CD4-positive, alpha-beta T cell treated with Interleukin-17A for 1 hour (primary cell): ENCODE results near the gene PHLPP2.
"Not testable (repeated sequence)": the region's sequence is repeated elsewhere in the genome, so short reads cannot be mapped to it uniquely, and the experiment has no call there.

ENCODE experiments used
- DNase-seq: peaks from one replicate; pipeline ENCODE4 v3.0.0-alpha.2; 2020

The PHLPP2 gene

DNA sequence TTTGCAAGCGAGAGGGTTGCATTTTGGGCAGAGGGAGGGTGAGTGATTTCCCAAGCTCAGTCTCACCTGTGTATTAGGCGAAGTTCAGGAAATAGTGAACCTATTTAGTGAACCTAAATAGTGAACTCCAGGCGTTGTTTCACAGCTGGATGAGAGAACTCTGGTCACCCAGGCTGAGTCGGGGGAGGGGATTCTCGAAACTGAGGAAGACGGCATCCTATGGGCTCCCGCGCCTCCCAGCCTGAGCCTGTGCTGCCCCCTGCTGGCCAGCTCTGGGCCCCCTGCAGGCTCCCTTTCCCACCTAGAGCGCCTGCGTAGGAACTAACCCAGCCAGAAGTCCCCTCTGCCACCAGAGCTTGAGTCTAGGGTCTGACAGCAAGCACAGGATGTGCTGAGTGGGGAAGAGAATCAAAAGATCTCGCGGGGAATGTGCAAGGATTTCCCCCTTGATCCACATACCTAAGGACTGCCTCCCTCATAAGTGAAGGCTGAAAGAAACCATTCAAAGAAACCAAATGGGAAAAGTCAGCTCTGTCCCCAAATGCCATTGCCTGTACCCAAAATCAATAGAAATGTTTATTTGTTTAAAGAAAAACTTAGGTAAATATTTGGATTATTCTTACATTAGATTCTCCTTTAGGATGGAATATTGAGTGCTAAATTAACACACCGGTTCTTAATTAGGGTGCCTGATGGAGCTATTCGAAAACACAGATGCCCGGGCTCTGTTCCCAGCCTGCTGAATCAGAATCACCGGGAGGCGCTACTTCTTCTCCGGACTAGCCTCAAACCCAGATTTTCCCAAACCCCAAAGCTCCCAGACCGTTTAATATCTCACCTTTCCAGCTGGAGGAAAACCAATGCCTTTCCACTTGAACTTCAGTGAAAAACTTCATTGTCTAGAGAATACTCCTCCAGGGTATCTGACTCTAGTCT, 113.3 kb downstream of the PHLPP2 start:
- peak; percentile 74 for DNase-seq

GRCh38 chr16:71610447-71610846, 114.1 kb downstream of the PHLPP2 start:
- DNase-seq, result no peak

DNA sequence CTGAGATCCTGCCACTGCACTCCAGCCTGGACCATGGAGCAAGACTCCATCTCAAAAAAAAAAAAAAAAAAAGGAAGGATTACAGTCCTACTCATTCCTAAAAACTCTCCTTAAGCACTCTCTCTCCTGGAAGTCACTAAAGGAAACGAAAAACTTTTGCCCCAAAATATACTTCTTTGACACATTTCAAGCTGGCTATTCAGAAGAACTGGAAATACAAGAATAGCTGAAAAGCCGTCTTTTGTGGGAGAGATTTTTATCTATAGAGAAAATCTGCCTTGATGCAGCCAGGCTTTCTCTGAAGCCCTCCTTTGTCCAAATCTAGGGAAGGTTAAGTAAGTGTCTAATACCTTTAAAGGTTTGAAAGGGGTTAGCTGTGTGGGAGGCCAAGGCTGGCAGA, 115.4 kb downstream of the PHLPP2 start:
- DNase-seq, result no peak

DNA sequence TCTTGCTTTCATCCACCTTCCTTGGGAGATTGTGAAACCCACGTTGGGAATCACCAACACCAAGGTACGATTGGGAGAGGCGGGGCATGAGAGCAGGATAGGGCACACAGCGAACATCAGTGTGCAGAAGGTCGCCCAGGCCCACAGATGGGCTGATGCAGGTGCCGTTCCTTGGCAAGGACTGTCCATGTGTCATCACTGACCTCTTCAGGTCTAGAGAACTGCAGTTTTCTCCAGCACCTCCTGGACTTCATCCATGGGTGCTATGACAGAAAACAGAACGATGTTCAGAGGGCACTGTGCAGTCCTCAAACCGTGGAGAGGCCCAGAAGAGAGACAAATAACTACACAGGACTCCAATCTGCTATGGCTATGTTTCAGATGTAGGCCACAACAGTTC, 123.7 kb downstream of the PHLPP2 start:
- no peak for DNase-seq

GRCh38 chr16:71598426-71598825, 126.1 kb downstream of the PHLPP2 start:
- DNase-seq, result not testable (repeated sequence)

- not testable (repeated sequence) for DNase-seq
These were observed 129.1 kb downstream of the PHLPP2 start for GRCh38 chr16:71595340-71595826.
